ENCODE results near the gene PTX3.

Gene PTX3

DNA sequence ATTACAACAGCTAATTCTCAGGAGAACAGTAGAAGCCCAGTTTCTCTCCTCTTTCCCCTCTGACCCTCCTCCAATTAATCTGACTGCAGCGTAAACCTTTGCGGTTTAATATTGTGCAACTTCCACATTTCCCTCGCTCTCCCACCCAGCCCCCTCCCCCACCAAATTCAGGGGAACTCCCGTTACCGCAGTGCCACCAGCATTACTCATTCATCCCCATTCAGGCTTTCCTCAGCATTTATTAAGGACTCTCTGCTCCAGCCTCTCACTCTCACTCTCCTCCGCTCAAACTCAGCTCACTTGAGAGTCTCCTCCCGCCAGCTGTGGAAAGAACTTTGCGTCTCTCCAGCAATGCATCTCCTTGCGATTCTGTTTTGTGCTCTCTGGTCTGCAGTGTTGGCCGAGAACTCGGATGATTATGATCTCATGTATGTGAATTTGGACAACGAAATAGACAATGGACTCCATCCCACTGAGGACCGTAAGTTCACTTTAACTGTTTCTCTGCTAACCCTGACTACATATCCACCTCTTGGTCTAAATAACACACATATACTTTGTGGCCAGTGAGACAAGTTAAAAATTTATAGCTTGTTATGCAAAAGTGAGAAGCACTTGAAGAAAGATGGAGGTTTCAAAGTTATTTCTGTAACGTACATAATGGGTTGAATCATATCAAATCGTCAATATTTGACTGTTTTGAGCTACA is at the start of gene PTX3:
Gene PTX3, plus strand, starts transcription at position 268 of the 709 bp plus-strand sequence. Its CDS starts 84 bp downstream, at position 352.
- DNase-seq, result peak; percentile 52

- no peak for DNase-seq
Measured at GRCh38 chr3:157387708-157388435, 48.8 kb upstream of the PTX3 start.

- DNase-seq, result no peak
Measured at GRCh38 chr3:157388976-157389375, 47.7 kb upstream of the PTX3 start.

GRCh38 chr3:157390713-157391515 is 45.7 kb upstream of the PTX3 start:
- no peak for DNase-seq

DNA sequence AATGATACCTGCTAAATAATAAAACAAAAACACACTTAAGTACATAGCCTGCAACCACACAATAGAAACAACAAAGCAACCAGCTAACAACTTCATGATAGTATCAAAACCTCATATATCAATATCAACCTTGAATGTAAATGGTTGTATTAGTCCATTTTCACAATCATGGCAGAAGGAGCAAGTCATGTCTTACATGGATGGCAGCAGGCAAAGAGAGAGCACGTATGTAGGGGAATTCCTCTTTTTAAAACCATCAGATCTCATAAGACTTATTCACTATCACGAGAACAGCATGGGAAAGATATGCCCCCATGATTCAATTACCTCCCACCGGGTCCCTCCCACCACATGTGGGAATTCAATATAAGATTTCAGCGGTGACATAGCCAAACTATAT is 44.5 kb upstream of the PTX3 start:
- DNase-seq, result no peak

DNA sequence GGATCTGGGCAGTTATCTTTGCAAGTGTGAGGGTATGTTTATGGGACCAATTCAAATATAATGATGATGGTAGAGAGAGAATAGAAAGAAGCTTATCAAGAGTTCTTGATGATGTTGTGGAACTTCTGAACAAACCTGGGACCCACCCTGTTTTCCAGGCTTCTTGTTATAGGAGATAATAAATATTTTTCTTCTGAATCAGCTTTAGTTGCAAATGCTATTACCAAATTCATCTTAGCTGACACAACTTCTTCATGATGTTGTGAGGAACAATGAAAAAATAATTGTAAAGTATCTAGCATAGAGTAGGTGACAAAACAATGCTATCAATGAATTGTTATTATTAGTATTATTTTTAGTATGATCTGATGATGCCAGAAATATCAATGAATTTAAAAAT is 43.5 kb upstream of the PTX3 start:
- no peak for DNase-seq

- DNase-seq, result no peak
Measured at GRCh38 chr3:157394411-157394810, 42.2 kb upstream of the PTX3 start.

DNA sequence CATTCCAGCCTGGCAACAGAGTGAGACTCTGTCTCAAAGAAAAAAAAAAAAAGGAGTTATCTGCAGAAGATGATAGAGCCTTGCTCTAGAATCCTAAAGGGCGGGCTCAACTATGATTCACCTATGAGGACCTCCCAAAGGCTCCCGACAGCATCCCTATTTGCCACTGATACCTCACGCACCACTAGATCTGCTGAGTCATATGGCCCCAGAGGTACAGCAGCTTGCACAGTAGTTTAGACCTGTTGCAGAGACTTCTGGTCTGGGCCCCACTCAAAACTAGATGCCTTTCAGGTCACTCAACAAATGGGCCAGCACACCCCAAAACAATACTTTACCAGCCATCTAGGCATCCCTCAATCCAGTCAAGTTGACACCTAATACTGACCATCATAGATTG is 38.1 kb upstream of the PTX3 start:
- no peak for DNase-seq

DNA sequence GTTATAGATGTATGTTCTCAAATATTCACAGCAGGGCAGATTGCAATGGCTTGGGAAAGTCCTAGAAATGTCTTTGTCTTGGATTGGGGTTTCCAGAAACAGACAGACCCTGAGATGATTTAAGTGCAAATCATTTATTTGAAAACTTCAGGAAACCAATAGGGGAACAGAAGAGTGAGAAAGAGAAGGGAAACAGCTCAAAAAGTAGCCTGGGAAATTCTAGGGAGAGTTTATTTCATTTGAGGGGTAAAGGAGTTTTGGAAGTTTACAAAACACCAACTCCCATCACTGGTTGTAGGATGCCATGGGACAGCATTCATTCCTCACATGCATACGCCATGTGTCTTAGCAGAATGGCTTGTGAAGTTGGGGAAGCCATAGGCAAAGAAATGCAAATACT is 32.3 kb upstream of the PTX3 start:
- DNase-seq, result no peak

- no peak for DNase-seq
Measured at GRCh38 chr3:157405457-157405856, 31.2 kb upstream of the PTX3 start.

- no peak for DNase-seq
Measured at GRCh38 chr3:157406394-157406793, 30.3 kb upstream of the PTX3 start.

GRCh38 chr3:157407769-157408168 is 28.9 kb upstream of the PTX3 start:
- DNase-seq, result no peak

DNA sequence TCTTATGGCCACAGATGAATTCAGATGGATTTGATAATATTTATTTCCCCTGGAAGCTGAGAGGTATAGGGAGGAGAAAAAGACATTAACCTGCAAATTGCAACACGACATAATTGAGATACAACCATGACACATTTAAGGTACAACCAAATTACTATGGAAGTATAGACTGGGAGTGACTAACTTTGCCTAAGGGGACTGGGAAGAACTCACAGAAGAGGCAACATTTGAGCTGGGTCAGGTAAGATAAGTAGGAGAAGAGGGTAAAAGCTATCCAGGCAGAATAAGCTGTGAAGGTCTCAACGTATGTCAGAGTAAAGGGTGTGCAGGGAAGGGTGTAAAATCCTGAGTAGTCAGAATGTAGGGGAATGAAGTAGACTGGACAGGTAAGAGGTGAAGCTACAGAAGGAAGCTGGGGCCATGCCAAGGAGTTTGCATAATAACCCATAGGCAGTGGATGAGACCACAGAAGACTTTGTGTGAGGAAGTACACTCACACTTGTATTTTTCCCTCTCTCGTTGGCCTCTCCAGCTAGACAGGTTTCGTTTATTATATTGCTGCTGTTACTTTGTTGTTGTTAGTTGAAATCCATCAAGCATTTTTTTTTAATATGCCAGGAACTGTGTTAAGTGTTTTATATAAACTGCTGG is 28.0 kb upstream of the PTX3 start:
- DNase-seq, result no peak

- DNase-seq, result no peak
Measured at GRCh38 chr3:157409516-157409915, 27.1 kb upstream of the PTX3 start.

DNA sequence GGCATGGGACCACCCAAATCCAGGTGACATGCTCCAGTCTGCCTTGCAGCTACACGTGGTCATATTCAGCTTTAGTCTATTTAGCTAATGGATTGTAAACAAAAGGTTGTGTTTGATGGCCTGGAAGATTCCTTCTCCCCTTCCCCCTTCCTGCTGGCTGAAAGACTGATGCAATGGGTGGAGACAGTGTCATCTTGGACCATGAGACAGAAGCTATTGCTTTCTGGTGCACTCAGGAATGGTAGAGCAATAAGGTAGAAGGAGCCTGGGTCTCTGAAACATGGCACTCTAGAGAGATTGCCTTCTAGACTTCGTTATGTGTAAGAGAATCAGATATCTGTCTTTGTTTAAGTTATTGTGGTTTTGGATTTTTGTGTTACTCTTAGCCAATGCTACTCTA is 25.7 kb upstream of the PTX3 start:
- DNase-seq, result no peak

DNA sequence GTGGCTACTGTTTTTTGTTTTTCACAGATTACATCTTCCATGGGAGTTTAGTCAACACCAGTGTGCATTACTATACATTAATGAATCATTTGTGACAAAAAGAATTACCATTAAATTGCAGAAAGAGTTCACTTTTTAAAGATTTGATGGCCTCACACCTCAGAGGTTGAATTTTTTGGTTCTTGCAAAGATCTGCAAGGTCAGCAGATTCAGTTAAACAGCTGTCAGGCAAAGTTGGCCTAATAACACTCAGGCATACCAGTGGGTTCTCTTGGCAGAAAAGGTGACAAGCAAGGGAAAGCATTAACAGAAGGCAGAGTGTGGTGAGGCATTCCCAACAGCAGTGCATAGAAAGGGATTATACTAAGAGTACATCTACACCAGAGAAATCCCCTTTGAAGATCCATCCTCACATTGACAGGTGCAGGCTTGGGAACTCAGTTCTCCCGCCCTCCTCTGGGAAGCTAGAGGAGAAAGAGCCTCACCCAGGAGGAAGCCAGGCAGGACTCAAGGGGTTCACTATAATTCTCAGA is 24.3 kb upstream of the PTX3 start:
- no peak for DNase-seq

GRCh38 chr3:157414861-157415260 is 21.8 kb upstream of the PTX3 start:
- DNase-seq, result no peak

GRCh38 chr3:157416347-157417087 is 20.1 kb upstream of the PTX3 start:
- DNase-seq, result no peak

DNA sequence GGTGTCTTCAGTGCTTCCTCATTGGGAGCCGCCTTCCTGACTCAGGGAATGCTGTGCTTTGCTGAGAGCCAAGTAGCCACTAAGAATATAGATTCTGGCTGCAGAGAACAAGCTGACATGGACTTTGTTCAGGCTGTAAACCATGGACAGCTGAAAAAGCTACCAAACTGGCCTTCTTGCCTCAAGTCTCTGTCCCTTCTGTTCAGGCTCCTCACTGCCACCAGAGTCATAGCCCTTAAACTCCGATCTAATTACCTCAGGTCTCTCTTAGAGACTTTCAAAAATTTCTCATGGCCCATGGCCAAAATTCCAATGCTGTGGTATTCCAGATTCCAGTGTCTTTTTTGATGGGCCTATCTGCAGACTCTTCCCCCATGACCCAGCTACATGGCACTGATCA is 19.4 kb upstream of the PTX3 start:
- no peak for DNase-seq

DNA sequence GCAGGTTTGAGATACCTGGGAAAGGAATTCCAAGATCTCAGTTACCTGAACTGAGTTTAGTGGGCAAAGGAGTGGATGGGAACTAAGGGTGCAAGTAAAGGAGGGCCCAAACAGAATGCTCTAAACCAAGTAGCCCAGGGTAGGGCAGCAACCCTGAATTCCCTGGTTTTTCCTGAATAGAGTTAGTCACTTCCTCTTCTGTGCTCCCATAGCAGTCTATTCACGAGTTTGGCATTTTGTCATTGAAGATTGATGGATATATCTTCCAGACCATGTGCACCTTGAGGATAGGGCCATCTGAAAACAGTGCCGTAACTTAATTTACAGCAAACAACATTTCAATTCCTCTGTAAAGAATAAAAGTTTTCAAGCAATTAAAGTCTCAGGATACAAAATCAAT is 18.5 kb upstream of the PTX3 start:
- no peak for DNase-seq

DNA sequence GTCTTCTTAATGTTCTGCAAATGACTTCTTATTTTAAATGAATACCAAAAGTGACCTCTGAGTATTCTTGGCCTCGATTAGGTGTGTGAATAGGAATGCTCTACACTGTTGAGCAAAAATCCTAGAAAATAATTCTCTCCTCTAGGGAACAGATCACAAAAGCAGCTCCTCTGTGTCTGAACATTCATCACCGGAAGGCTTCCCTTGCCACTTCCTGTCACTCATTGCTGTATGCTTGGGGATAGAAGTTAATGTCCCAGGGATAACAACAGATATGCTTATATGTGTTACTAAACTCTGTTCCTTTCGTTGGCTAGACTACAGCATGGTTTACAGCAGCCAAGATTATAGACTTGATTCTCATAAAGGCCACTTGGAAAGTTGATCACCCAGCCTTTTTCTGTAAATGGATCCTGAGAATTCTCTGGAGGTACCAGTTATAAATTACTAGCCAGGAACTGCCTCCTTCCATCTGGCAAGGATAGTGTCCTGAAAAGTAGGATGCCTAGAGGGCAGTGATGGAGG is 16.0 kb upstream of the PTX3 start:
- no peak for DNase-seq

- no peak for DNase-seq
Measured at GRCh38 chr3:157423337-157423736, 13.3 kb upstream of the PTX3 start.
